ENCODE results near the gene GPR152.

The GPR152 gene

DNA sequence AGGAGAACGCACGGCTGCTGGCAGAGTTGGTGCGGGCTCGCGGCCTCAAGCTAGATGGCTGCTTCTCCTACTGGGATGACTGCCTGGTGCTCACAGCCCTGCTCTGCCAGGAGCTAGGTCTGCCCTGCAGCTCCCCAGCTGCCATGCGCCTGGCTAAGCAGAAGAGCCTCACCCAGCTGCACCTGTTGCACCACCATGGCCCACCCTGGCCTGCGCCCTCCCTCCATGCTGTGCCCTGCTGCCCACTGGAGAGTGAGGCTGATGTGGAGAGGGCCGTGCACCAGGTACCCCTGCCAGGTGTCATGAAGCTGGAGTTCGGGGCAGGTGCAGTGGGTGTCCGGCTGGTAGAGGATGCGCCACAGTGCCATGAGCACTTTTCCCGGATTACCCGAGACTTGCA, 29.1 kb downstream of the GPR152 start:
- no peak for DNase-seq

- DNase-seq = no peak
Observed at GRCh38 chr11:67422891-67423290, 29.6 kb downstream of the GPR152 start.

GRCh38 chr11:67421430-67422031, 31.0 kb downstream of the GPR152 start:
- DNase-seq = no peak

DNA sequence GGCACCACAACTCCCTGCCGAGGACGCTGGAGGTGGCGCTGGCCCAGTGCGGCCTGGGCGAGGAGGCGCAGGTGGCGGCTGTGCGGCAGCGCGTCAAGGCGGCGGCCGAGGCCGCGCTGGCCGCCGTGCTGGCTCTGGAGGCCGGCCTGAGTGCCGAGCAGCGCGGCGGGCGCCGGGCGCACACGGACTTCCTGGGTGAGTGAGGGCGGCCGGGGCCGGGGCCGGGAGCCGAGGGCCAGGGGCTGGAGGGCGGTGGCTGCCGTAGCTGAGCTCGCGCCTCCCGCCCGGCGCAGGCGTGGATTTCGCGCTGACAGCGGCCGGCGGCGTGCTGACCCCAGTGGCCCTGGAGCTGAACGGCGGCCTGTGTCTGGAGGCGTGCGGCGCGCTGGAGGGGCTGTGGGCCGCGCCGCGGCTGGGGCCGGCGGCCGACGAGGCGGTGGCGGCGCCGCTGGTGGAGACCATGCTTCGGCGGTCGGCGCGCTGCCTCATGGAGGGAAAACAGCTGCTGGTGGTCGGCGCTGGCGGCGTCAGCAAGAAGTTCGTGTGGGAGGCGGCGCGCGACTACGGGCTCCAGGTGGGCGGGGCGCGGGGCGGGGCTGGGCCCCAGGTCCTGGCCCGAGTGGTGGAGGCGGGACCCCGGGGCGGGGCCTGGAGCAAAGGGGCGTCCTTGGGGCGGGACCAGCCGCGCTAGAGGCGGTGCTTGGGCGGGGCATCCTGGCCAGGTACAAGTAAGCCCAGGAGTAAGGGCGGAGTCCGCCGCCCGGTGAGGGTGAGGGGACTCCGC, 31.7 kb downstream of the GPR152 start:
- peak; percentile 78 for DNase-seq

DNA sequence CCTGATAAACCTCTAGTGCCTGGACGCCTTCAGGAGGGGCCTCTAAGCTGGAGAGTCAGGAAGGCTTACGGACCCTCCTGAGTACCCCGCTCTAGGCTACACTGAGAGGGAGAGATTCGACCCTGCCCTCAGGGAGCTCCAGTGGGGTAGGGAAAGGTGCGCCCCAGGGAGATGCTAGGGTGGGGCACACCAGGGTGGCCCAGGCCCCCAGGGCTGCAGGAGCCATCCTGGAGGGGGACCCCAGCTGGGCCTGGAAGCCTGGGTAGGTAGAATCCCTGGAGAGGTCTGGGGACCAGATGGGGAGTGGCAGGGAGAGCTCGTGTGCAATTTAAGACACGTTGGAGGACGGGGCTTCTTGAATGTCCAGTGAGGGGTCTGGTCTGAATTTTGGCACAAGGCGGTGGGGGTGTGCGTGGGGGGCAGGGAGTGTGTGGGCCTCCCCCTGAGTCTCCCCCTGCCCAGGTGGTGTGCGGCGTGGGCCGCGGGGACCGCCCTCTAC, 32.3 kb downstream of the GPR152 start:
- no peak for DNase-seq

DNA sequence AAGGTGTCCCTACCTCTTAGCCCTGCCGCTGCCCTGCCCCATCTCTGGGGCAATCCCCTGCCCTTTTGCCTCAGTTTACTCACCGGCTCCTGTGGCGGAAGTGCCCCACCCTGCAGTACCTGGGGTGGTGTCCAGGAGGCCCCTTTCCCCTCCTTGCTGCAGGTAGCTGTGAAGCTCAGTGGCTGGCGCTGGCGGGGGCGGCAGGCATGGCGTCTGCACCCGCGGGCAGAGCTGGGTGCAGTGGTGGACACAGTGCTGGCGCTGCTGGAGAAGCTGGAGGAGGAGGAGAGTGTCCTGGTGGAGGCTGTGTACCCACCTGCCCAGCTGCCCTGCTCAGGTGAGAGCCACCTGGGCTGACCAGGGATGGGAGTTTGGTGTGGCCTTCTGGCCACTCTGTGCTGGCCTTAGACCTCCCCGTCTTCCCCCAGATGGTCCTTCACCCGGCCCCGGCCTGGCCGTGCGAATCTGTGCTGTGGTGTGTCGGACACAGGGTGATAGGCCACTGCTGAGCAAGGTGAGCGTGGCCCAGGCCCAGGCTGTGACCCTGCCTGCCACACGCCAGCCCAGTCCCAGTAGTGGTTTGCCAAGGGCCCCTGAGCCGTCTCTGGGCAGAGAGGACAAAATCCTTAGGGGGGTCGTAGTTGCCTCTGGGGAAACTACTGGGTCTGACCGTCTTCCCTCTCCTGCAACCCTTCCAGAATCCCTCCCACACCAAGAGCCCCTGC, 33.0 kb downstream of the GPR152 start:
- no peak for DNase-seq

GRCh38 chr11:67418476-67419281, 33.9 kb downstream of the GPR152 start:
- DNase-seq = no peak

GRCh38 chr11:67417425-67417824, 35.1 kb downstream of the GPR152 start:
- DNase-seq = no peak

DNA sequence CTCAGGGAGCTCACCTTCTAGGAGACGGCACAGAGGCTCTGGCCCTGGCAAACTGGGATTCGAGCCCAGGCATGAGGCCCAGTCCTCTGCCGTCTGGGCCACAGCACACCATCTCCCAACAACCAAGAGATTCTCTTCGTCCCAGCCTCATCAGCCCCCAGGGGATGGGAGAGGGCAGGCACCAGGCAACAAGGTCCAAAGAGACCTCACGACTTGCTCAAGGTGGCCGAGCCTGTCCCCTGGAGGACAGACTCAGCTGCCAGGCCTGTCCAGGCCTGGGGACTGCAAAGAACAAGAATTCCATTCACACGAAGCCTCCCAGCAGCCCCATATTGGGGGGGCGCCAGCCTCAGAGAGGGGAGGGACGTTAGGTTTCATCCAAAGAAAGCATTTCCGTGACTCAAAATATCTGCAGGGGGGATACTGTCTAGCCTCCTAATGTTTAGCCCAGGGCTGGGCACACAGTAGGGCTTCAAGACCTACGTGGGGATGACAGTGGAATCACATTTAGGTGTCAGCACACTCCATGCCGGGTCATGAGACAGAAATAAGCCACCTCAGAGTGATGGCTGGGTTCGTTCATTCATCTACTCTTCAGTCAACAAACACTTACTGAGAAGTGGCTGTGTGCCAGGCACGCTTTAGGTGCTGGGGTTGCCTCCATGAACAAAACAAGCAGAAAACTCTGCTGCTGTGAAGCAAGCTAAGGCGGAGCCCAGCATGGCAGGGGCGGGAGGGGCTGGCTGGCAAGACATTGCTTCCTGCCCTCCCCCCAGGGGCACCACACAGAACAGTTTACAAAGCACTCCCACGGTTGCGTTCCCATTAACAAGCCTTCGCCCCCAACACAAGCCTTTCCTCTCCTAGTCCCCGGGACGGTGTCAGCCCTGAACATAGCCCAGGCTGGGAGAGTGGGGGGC, 35.9 kb downstream of the GPR152 start:
- DNase-seq = no peak

DNA sequence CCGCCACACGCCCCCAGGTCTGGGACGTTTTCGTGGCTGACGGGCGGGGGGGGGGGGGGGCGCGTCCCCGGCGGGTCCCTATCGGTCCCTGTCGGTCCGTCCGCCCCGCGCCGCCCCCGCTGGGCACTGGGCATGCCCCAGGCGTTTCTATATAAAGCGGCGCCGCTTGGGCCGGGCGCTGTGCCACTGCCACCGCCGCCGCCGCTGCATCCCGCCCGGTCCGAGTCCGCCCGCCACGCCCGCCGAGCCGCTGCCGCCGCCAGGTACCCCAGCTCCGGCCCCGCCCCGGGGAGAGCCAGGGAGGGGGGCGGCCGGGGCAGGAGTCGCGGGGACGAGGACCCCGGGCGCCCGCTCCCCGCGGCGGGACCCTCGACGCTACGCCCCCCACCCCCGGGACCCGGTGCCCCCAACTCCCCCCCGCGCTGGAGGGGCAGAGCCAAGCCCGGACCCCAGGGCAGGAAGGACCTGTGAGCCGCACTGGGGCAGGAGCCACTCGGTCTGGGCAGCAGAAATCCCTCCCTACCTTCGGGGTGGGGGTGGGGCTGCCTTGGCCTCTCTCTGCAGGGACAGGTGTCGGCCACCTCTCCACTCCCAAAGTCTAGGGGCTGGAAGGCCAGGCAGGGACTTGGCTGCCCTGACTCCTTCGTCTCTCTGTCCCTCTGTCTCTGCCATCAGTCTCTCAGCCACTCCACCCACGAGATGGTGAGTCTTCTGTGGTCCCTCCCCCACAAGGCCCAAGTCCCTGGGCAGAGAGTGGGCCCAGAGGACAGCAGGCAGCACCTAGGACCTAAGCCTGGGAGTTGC, 36.8 kb downstream of the GPR152 start, which contains the start of gene CARNS1:
Gene CARNS1, plus strand, starts transcription at position 178 of the 804 bp plus-strand sequence. Its CDS starts 522 bp downstream, at position 700.
- DNase-seq = no peak

GRCh38 chr11:67413266-67413849, 39.2 kb downstream of the GPR152 start:
- DNase-seq = no peak

- DNase-seq = no peak
Observed at GRCh38 chr11:67412495-67413179, 39.9 kb downstream of the GPR152 start.

DNA sequence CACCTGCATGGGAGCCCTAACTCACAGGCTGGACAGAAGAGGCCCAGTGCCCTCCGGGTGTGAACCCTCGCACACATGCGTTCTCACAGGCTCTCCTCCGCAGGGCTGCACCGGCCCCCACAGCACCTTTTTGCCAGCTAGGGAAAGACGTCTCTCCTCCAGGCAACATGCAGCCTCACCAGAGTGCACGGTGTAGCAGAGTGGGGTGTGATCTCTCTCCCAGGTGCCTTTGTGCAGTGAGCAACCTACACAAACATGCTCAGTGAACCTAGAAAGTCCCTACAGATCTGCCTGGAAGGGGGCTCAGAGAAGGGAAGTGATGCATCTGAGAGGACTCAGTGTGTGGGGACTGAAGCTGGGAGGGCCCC, 40.8 kb downstream of the GPR152 start:
- DNase-seq = no peak

DNA sequence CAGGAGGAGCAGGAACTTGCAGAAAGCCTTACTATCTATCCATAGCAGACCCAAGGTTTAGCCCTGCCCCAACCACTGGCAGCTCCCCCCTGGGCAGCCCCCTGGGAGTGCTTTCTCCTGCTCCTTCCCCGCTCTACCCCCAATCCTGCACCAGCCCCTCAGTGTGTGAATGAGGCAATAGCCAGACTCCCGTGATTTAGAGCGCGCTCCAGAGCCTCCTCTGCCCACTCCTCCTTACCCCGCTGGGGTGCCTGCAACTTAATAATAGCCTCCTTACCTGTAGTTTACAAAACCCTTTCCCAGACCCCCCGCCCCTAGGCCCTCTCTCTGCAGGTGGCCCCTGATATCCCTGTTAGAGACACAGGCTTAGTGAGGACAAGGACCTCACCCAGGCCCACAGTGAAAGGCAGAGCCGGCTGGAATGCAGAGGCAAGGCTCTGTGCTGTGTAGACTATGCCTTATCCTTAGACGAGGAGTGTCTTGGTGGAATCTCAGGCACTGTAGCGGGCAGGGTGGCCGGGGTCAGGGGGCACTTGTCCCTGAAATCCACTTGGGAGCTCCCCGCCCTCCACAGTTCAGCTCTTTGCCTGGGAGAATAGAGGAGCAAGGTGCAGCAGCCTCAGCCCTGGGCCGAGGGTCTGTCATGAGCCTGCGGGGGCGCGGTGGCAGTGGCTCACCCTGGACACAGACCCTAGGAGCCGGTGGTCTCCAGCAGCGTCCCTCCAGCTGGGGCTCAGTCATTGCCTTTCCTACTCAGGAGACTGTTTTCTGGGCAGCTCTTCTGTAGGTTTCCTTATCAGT, 41.3 kb downstream of the GPR152 start:
- DNase-seq = no peak

DNA sequence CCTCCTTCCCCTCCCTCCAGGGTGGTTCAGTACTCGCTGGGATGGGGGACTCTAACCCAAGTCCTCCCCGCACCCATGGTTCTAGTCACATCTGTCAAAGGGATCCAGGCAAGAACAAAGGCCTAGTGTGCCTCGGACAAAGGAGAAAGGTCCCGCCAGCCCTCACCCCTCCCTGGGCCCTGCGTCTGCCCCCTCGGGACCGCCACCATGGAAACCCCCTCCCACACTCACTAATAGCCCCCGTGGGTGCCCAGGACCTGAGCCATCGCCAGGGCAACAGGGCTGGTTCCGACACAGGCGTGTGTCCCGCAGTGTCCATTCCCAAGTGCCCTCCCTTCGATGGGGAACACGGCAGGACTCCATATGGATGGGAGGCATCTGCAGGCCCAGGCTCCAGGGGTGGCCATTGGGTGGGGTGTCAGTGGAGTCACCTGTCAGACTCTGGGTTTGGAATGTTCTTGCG, 42.1 kb downstream of the GPR152 start:
- no peak for DNase-seq

DNA sequence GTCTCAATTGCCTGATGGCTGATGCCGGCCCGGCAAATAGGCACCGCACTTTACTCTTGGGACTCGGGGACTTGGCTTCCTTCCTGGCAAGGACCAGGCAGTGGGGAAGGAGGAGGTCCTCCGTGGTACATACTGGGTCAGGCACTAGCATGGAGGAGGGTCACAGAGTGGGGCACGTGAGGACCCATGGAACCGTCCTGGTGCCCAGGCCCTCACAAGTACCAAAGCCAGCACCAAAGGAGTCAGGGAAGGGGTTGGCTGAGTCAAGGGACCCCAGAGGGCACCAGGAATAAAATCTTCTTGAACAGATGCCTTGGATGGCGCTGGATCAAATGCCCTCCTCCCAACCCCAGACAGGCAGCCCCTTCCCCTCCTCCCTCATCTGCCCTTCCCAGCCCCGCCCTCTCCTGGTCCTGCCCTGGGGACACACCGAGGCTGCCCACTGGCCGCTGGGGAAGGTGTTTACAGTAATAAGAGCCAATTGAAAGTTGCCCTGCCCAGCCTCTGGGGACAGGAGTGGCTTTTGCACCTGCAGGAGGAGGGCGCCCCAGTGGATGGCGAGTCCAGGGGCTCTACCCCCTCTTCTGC, 42.7 kb downstream of the GPR152 start:
- DNase-seq = no peak

- no peak for DNase-seq
Observed at GRCh38 chr11:67409261-67409666, 43.3 kb downstream of the GPR152 start.

DNA sequence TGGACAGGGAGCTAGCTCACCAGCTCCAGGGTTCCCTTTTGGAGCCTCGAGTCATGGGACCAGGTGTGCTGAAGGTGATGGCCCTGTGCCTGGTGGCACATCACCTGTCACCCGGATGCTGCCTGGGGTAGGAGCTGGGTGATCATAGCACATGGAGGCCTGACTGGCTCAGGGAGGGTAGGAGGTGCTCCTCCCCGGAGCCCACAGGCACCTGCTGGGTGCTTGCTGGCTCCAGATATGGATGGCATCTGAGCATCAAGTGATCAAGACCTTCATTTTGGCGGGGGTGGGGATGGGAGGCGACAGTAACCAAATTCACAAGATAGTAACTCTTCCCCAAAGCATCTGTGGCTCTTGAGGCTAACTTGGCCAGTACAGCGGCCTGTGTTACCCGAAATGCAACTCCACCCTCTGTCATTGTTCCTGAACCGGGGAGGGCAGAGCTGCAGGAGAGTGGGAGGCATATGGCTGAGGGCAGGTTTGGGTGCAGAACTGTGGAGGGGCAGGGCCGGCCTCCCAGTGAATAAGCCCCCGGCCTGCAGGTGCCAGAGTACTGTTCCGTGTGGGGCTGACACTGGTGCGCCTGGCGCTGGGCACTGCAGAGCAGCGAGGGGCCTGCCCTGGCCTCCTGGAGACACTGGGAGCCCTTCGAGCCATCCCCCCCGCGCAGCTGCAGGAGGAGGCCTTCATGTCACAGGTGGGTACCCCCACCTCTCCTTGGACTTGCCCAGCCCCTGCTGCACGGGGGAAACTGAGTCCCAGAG, 43.9 kb downstream of the GPR152 start:
- DNase-seq = no peak
